ENCODE measurements around the gene TCF23. TPM values are rescaled to one million over a fixed set of nuclear protein-coding genes. Genes with fewer than 3 reads are reported as not detected.
"Not testable (repeated sequence)": the region's sequence is repeated elsewhere in the genome, so short reads cannot be mapped to it uniquely, and the experiment has no call there.

TCF23 gene
- total and polyA plus RNA-seq, 4 donors = 0.01 to 0.18 (median 0.04) TPM; not detected in 1

DNA sequence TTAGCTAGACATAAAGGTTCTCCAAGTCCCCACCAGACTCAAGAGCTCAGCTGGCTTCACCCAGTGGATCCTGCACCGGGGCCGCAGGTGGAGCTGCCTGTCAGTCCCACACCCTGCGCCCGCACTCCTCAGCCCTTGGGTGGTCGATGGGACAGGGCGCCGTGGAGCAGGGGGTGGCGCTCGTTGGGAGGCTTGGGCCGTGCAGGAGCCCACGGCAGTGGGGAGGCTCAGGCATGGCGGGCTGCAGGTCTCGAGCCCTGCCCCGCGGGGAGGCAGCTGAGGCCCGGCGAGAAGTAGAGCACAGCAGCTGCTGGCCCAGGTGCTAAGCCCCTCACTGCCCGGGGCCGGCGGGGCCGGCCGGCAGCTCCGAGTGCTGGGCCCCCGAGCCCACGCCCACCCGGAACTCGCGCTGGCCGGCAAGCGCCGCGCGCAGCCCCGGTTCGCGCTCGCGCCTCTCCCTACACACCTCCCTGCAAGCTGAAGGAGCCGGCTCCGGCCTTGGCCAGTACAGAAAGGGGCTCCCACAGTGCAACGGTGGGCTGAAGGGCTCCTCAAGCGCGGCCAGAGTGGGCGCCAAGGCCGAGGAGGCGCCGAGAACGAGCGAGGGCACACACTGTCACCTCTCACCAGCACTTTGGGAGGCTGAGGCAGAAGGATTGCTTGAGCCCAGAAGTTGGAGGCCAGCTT lies 37.3 kb upstream of the TCF23 start:
- H3K27me3 ChIP-seq (ENCODE audit: control insufficient read depth in 3 of 3, insufficient read depth in 3 of 3, low read length in 2 of 3); H3K4me3 ChIP-seq; H3K9ac ChIP-seq (ENCODE audit: insufficient read depth in 1 of 2, low read length in 2 of 2); DNase-seq; H3K4me1 ChIP-seq (ENCODE audit: control insufficient read depth in 5 of 5, insufficient read depth in 5 of 5, low read length in 5 of 5); ATAC-seq (ENCODE audit: insufficient read depth, low FRiP score); H3K36me3 ChIP-seq (ENCODE audit: control insufficient read depth in 4 of 4, insufficient read depth in 4 of 4, low read length in 4 of 4); H3K9me3 ChIP-seq (ENCODE audit: control insufficient read depth in 4 of 4, insufficient read depth in 3 of 4, low read length in 3 of 4); H3K27ac ChIP-seq (ENCODE audit: low read depth in 1 of 2, low read length in 1 of 2): not testable (repeated sequence)
- WGBS, 2 donors = 92 to 96% methylated on average over 45 to 49 of the region's 49 CpGs

DNA sequence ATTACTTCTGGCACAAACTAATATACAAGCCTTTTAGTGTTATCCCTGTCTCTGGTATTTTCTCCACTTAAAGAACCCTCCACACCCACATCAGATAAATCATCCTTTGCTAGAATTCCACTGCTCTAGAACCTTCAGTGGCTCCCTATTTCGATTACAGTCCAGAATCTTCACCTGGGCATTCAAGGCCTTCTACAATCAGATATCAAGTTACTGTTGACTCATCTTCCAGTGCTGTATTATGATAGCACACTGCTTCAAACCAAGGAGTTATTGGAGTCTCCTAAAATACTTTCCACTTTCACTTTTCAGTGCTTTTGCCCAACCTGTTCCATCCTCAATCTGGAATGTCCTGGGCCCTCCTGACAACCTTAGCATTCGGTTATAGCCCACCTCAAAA lies 33.3 kb upstream of the TCF23 start:
- peaks cover 0 to 2% (median 0%) of the 10 kb centered on the region in 4 donors for H3K9me3 ChIP-seq (ENCODE audit: control insufficient read depth in 4 of 4, insufficient read depth in 3 of 4, low read length in 3 of 4)
- peaks cover 0 to 29% (median 29%) of the 10 kb centered on the region in 3 donors for H3K27me3 ChIP-seq (ENCODE audit: control insufficient read depth in 3 of 3, insufficient read depth in 3 of 3, low read length in 2 of 3)
- WGBS, 2 donors = 67 to 82% methylated on average over 2 of the region's 2 CpGs
- no peaks in the 10 kb centered on the region for H3K36me3 ChIP-seq (ENCODE audit: control insufficient read depth in 4 of 4, insufficient read depth in 4 of 4, low read length in 4 of 4)
- H3K9ac ChIP-seq (ENCODE audit: insufficient read depth in 1 of 2, low read length in 2 of 2) = no peak overlapping the region
- H3K4me1 ChIP-seq (ENCODE audit: control insufficient read depth in 5 of 5, insufficient read depth in 5 of 5, low read length in 5 of 5) = peaks cover 0 to 9% (median 4%) of the 10 kb centered on the region in 5 donors
- TF ChIP-seq, protein P1, sequence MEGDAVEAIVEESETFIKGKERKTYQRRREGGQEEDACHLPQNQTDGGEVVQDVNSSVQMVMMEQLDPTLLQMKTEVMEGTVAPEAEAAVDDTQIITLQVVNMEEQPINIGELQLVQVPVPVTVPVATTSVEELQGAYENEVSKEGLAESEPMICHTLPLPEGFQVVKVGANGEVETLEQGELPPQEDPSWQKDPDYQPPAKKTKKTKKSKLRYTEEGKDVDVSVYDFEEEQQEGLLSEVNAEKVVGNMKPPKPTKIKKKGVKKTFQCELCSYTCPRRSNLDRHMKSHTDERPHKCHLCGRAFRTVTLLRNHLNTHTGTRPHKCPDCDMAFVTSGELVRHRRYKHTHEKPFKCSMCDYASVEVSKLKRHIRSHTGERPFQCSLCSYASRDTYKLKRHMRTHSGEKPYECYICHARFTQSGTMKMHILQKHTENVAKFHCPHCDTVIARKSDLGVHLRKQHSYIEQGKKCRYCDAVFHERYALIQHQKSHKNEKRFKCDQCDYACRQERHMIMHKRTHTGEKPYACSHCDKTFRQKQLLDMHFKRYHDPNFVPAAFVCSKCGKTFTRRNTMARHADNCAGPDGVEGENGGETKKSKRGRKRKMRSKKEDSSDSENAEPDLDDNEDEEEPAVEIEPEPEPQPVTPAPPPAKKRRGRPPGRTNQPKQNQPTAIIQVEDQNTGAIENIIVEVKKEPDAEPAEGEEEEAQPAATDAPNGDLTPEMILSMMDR (IDR thresholded peaks at IDR 0.05; ENCODE audit: control extremely low read depth, extremely low read depth) = no peak
- H3K4me3 ChIP-seq = no peak overlapping the region
- DNase-seq (no peak), ATAC-seq (ENCODE audit: insufficient read depth, low FRiP score) (no peak)
- H3K27ac ChIP-seq (ENCODE audit: low read depth in 1 of 2, low read length in 1 of 2) = no peak overlapping the region

DNA sequence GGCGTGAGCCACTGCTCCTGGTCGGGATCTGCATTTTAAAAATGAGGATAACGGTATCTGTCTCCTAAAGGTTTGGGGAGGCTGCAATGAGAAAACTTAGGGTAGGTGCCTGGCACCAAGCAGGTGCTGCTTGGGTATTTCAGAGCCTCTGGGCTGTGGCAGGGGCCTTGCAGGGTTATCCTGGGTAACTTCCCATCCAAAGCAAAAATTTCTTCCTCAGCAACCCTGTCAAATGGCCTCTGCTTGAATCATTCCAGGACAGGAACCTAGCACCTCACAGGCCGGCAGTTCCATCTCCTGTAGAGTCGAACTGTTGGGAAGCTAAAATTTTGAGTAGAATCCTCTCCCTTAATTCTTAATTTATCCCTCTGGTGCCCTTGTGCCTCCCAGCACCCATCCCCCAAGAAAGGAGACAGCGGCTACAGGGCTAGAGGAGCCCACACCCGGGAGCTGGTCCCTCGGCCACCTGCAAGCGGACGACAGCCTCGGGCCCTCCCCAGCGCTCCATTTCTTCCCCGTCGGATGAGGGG lies 30.7 kb upstream of the TCF23 start:
- no peak overlapping the region for H3K4me3 ChIP-seq
- WGBS, 2 donors = 26% methylated on average over 14 of the region's 14 CpGs
- peaks cover 0 to 39% (median 39%) of the 10 kb centered on the region in 3 donors for H3K27me3 ChIP-seq (ENCODE audit: control insufficient read depth in 3 of 3, insufficient read depth in 3 of 3, low read length in 2 of 3)
- DNase-seq (no peak), ATAC-seq (ENCODE audit: insufficient read depth, low FRiP score) (no peak)
- H3K36me3 ChIP-seq (ENCODE audit: control insufficient read depth in 4 of 4, insufficient read depth in 4 of 4, low read length in 4 of 4) = no peaks in the 10 kb centered on the region
- TF ChIP-seq, protein P1 (IDR thresholded peaks at IDR 0.05; ENCODE audit: control extremely low read depth, extremely low read depth) = no peak
- H3K9me3 ChIP-seq (ENCODE audit: control insufficient read depth in 4 of 4, insufficient read depth in 3 of 4, low read length in 3 of 4) = peaks cover 0 to 2% (median 0%) of the 10 kb centered on the region in 4 donors
- H3K27ac ChIP-seq (ENCODE audit: low read depth in 1 of 2, low read length in 1 of 2) = no peak overlapping the region
- no peak overlapping the region for H3K9ac ChIP-seq (ENCODE audit: insufficient read depth in 1 of 2, low read length in 2 of 2)
- H3K4me1 ChIP-seq (ENCODE audit: control insufficient read depth in 5 of 5, insufficient read depth in 5 of 5, low read length in 5 of 5) = peaks cover 0 to 9% (median 4%) of the 10 kb centered on the region in 5 donors

DNA sequence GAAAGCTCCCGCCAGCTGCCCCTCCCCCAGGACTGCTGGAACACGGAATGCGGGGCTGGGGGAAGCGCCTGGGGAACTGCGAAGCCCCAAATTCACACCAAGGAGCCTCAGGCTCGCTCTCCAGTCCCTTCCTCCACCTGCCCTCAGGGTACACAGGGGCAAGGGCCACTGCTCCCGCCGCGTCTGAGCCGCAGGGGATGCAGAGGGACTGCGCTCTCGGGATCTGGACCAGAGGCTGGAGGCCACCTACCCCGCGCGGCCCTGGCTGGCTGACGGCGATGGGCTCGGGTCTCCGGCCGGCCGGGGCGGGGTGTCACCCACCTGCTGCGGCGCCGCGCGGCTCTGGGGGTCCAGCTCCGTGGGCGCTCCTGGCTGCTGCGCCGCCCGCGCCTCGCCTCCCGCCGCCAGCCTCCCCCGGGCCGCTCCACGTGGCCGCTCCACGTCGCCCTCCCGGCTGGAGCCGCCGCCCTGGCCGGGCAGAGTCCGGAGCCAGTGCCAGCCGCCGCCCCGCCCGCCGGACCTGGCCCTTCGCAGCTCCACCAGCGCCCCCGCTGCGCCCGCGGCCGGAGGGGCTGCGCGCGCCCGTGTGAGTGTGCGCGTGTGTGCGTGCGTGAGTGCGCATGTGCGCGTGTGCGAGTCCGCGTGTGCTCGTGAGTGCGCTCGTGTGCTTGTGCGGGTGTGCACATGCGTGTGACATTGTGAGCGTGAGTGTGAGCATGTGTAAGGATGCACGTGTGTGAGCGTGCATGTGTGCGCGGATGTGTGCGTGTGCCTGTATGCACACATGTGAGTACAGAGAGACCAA lies 30.1 kb upstream of the TCF23 start, which contains the start of gene CGREF1:
Gene CGREF1, minus strand, starts transcription at position 604 of the 805 bp plus-strand sequence. CDS start 14,762 bp downstream, outside the sequence.
- no peak within 1 kb of the TSS for H3K27ac ChIP-seq (ENCODE audit: low read depth in 1 of 2, low read length in 1 of 2)
- peak within 1 kb of the TSS; percentile 20 for H3K4me3 ChIP-seq
- ATAC-seq (ENCODE audit: insufficient read depth, low FRiP score) (no peak), DNase-seq (no peak)
- TF ChIP-seq, protein P1 (IDR thresholded peaks at IDR 0.05; ENCODE audit: control extremely low read depth, extremely low read depth) = no peak
- peaks cover 0 to 13% (median 4%) of the 10 kb centered on the region in 5 donors for H3K4me1 ChIP-seq (ENCODE audit: control insufficient read depth in 5 of 5, insufficient read depth in 5 of 5, low read length in 5 of 5)
- H3K9me3 ChIP-seq (ENCODE audit: control insufficient read depth in 4 of 4, insufficient read depth in 3 of 4, low read length in 3 of 4) = peaks cover 0 to 2% (median 0%) of the 10 kb centered on the region in 4 donors
- H3K9ac ChIP-seq (ENCODE audit: insufficient read depth in 1 of 2, low read length in 2 of 2) = no peak within 1 kb of the TSS
- peaks cover 0 to 39% (median 39%) of the 10 kb centered on the region in 3 donors for H3K27me3 ChIP-seq (ENCODE audit: control insufficient read depth in 3 of 3, insufficient read depth in 3 of 3, low read length in 2 of 3)
- WGBS, 2 donors = 3 to 5% methylated on average over 67 to 84 of the region's 84 CpGs
- H3K36me3 ChIP-seq (ENCODE audit: control insufficient read depth in 4 of 4, insufficient read depth in 4 of 4, low read length in 4 of 4) = no peaks in the 10 kb centered on the region

DNA sequence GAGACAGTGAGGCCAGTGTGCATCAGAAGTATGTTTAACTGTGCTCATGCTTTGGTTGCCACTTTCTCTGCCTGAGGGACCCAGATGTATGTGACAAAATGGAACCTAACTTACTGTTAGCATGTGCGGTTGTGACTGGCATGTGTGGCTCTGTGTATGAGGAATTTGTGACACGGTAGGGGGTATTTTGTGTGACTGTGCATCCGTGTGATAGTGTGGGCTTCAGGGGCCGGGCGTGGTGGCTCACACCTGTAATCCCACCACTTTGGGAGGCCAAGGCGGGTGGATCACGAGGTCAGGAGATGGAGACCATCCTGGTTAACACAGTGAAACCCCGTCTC lies 29.5 kb upstream of the TCF23 start:
- not testable (repeated sequence) for H3K4me3 ChIP-seq; H3K27ac ChIP-seq (ENCODE audit: low read depth in 1 of 2, low read length in 1 of 2); ATAC-seq (ENCODE audit: insufficient read depth, low FRiP score); H3K9me3 ChIP-seq (ENCODE audit: control insufficient read depth in 4 of 4, insufficient read depth in 3 of 4, low read length in 3 of 4); H3K9ac ChIP-seq (ENCODE audit: insufficient read depth in 1 of 2, low read length in 2 of 2); DNase-seq; H3K36me3 ChIP-seq (ENCODE audit: control insufficient read depth in 4 of 4, insufficient read depth in 4 of 4, low read length in 4 of 4)
- 77 to 88% methylated on average over 8 of the region's 8 CpGs for WGBS, 2 donors
- H3K4me1 ChIP-seq (ENCODE audit: control insufficient read depth in 5 of 5, insufficient read depth in 5 of 5, low read length in 5 of 5) = peaks cover 0 to 16% (median 4%) of the 10 kb centered on the region in 5 donors
- H3K27me3 ChIP-seq (ENCODE audit: control insufficient read depth in 3 of 3, insufficient read depth in 3 of 3, low read length in 2 of 3) = peaks cover 0 to 39% (median 39%) of the 10 kb centered on the region in 3 donors
